ENCODE results near the gene PSMD7. TPM values are rescaled to one million over a fixed set of nuclear protein-coding genes. Genes with fewer than 3 reads are reported as not detected.

PSMD7 gene
- total and polyA plus RNA-seq, 2 donors (not counting 3 experiments of a cell fraction or from before 2014, with no cell fraction given): 89.8 to 119 TPM

DNA sequence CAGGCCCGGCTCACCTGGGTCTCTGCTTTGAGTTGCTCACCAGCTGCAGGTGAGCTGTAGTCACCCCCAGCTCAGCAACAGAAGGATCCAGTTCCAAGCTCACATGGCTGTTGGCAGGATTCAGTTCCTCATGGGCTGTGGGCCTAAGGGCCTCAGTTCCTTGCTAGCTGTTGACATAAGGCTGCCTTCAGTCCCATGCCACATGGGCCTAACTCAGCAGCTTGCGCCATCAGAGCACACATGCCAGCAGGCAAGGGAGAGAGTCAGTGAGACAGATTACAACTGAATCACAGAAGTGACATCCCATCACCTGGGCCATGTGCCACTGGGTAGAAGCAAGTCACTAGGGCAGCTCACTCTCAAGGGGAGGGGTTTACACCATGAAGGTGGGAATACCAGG, 24.7 kb downstream of the PSMD7 start:
- H3K4me2 ChIP-seq (ENCODE audit: insufficient read depth, low read length): no peak overlapping the region
- intact Hi-C loops (cut with micrococcal nuclease): no loop called here

More for the DNA sequence above, 24.7 kb downstream of the PSMD7 start:
- no peak for TF ChIP-seq JUN (IDR thresholded peaks at IDR 0.05; ENCODE audit: borderline replicate concordance, insufficient read depth, insufficient read length, low read depth)
- no peak for TF ChIP-seq MYC (IDR thresholded peaks at IDR 0.05; ENCODE audit: low read depth, low read length)
- TF ChIP-seq POLR2AphosphoS5 (IDR thresholded peaks at IDR 0.05; ENCODE audit: insufficient read depth, low read depth, low read length): no peak
- TF ChIP-seq FOS (IDR thresholded peaks at IDR 0.05; ENCODE audit: borderline replicate concordance, insufficient read depth, low read length): no peak
- TF ChIP-seq EZH2 (IDR thresholded peaks at IDR 0.05; ENCODE audit: borderline replicate concordance, low read depth, low read length, severe bottlenecking): no peak
- TF ChIP-seq POLR2A (IDR thresholded peaks at IDR 0.05; ENCODE audit: low read depth, low read length): no peak
- TF ChIP-seq, protein P1, sequence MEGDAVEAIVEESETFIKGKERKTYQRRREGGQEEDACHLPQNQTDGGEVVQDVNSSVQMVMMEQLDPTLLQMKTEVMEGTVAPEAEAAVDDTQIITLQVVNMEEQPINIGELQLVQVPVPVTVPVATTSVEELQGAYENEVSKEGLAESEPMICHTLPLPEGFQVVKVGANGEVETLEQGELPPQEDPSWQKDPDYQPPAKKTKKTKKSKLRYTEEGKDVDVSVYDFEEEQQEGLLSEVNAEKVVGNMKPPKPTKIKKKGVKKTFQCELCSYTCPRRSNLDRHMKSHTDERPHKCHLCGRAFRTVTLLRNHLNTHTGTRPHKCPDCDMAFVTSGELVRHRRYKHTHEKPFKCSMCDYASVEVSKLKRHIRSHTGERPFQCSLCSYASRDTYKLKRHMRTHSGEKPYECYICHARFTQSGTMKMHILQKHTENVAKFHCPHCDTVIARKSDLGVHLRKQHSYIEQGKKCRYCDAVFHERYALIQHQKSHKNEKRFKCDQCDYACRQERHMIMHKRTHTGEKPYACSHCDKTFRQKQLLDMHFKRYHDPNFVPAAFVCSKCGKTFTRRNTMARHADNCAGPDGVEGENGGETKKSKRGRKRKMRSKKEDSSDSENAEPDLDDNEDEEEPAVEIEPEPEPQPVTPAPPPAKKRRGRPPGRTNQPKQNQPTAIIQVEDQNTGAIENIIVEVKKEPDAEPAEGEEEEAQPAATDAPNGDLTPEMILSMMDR (IDR thresholded peaks at IDR 0.05; ENCODE audit: extremely low read depth in 1 of 2, insufficient read depth in 1 of 2, low read depth in 1 of 2, low read length in 2 of 2): no peak
- TF ChIP-seq GATA2 (IDR thresholded peaks at IDR 0.05; ENCODE audit: insufficient read depth, insufficient read length, low read depth, low read length): no peak
- TF ChIP-seq, protein P2, sequence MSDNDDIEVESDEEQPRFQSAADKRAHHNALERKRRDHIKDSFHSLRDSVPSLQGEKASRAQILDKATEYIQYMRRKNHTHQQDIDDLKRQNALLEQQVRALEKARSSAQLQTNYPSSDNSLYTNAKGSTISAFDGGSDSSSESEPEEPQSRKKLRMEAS (IDR thresholded peaks at IDR 0.05; ENCODE audit: insufficient read depth, insufficient read length): no peak
- no peaks in the 10 kb centered on the region for H3K4me1 ChIP-seq (ENCODE audit: control insufficient read depth, extremely low read depth, insufficient read depth, low read length)
- no peak overlapping the region for H3K4me3 ChIP-seq (replicated peaks in 1 of 3; ENCODE audit: insufficient read depth in 1 of 3, low read depth in 1 of 3, low read length in 3 of 3)
- FAIRE-seq (no peak), DNase-seq (ENCODE audit: low read depth, low spot score) (no peak)
- H3K9ac ChIP-seq (replicated peaks; ENCODE audit: extremely low read depth, insufficient read depth, low read length): no peak overlapping the region
- dilution Hi-C loops (cut with MboI; ENCODE audit: extremely low pct_ligation_motif_present, low sequenced_read_pairs): no loop called here
- no peak overlapping the region for H3K27ac ChIP-seq (ENCODE audit: insufficient read depth, low read depth, low read length)
- H3K27me3 ChIP-seq (ENCODE audit: control insufficient read depth in 2 of 2, insufficient read depth in 2 of 2, low read length in 2 of 2): no peaks in the 10 kb centered on the region
- POLR2A ChIA-PET: no interaction called here
- H3K36me3 ChIP-seq (ENCODE audit: control insufficient read depth in 2 of 2, extremely low read depth in 1 of 2, insufficient read depth in 2 of 2, low read length in 2 of 2): peaks cover 0 to 6% of the 10 kb centered on the region in 2 experiments
- no peaks in the 10 kb centered on the region for H3K9me3 ChIP-seq (replicated peaks; ENCODE audit: control insufficient read depth, insufficient read depth, low read length)
- CTCF ChIA-PET: interaction anchor here (1.3 kb wide), 1 partner anchor 12 kb away, joined by 6 read pairs; no protein-coding TSS in a partner anchor
- no peaks in the 10 kb centered on the region for H3K79me2 ChIP-seq (ENCODE audit: control insufficient read depth, insufficient read depth, low read length)
- H3K9me1 ChIP-seq (replicated peaks; ENCODE audit: control insufficient read depth, extremely low read depth, insufficient read depth, low read length): no peaks in the 10 kb centered on the region
- BruUV-seq (replicated peaks): no TSS peak
- H2AFZ ChIP-seq (ENCODE audit: low read depth, low read length): no peak overlapping the region
- no peaks in the 10 kb centered on the region for H4K20me1 ChIP-seq (replicated peaks; ENCODE audit: control insufficient read depth, extremely low read depth, insufficient read depth, low read length)

All from endothelial cell of umbilical vein (primary cell).